H1 (cell line): Measurements from ENCODE around the gene ETV5. TPM values are rescaled to one million over a fixed set of nuclear protein-coding genes. Genes with fewer than 3 reads are reported as not detected.

Experiments used
- CTCF ChIA-PET: fragments of 300-600 bp; sonication (Branson Sonifier 250); formaldehyde crosslinking; loops from one replicate; lab custom pipeline; 2021; ENCODE audit not compliant: partially characterized antibody; lab: Charles Lee
- POLR2A ChIA-PET: fragments of 300-600 bp; sonication (Branson Sonifier 250); formaldehyde crosslinking; loops from one replicate; lab custom pipeline; 2021; ENCODE audit warnings: inconsistent platforms; ENCODE audit not compliant: partially characterized antibody; lab: Charles Lee
- DNase-seq, 2 experiments: peaks; one replicate each; pipeline versions ENCODE4 v3.0.0 to v3.0.0-alpha.2; 2010 to 2022; ENCODE audit warnings: low spot score in 2 of 2, low read depth in 1 of 2, mixed read lengths in 1 of 2
- FAIRE-seq: peaks from 2 replicates; lab custom pipeline; 2011; peaks lifted over from hg19 to GRCh38; lab: Jason Lieb, UNC
- H2AFZ ChIP-seq: 2 replicates; pipeline ENCODE4 v1.8.1; 2012; ENCODE audit warnings: low read length, inconsistent platforms
- H2AK5ac ChIP-seq: 2 replicates; pipeline ENCODE4 v1.6.1; 2013; ENCODE audit warnings: low read depth, low read length
- H2BK120ac ChIP-seq: replicated peaks from 2 replicates; pipeline ENCODE3; 2013; ENCODE audit warnings: low read depth, low read length, inconsistent platforms
- H2BK12ac ChIP-seq: 2 replicates; pipeline ENCODE4 v1.6.1; 2013; ENCODE audit warnings: low read depth, low read length
- H2BK15ac ChIP-seq: 2 replicates; pipeline ENCODE4 v1.6.1; 2013; ENCODE audit warnings: low read length
- H2BK20ac ChIP-seq: 2 replicates; pipeline ENCODE4 v1.6.1; 2013; ENCODE audit warnings: low read length
- H2BK5ac ChIP-seq: 2 replicates; pipeline ENCODE4 v1.6.1; 2013; ENCODE audit warnings: low read depth, low read length
- H3K14ac ChIP-seq: 2 replicates; pipeline ENCODE4 v1.6.1; 2013; ENCODE audit warnings: inconsistent platforms; ENCODE audit not compliant: insufficient read length
- H3K18ac ChIP-seq: 2 replicates; pipeline ENCODE4 v1.6.1; 2013; ENCODE audit warnings: low read length; ENCODE audit errors: extremely low read depth
- H3K23ac ChIP-seq: 2 replicates; pipeline ENCODE4 v1.6.1; 2013; ENCODE audit warnings: inconsistent platforms; ENCODE audit not compliant: insufficient read length
- H3K23me2 ChIP-seq: 2 replicates; pipeline ENCODE4 v1.6.1; 2013; ENCODE audit warnings: low read depth, low read length
- H3K27ac ChIP-seq: 2 replicates; pipeline ENCODE4 v1.6.1; 2011; ENCODE audit warnings: low read depth, low read length, inconsistent platforms
- H3K27me3 ChIP-seq, 4 experiments: replicated peaks in 1 of 4; 1 replicate in 1 of 4; 2 replicates in 3 of 4; pipeline versions ENCODE4 v1.6.1 to v1.8.1; 2011 to 2013; ENCODE audit warnings: low read length in 3 of 4, mild to moderate bottlenecking in 3 of 4, inconsistent platforms in 2 of 4, mixed read lengths in 2 of 4, moderate library complexity in 1 of 4; ENCODE audit not compliant: control insufficient read depth in 3 of 4, insufficient read depth in 3 of 4; ENCODE audit errors: extremely low read depth in 1 of 4
- H3K36me3 ChIP-seq, 4 experiments: 2 replicates each; pipeline versions ENCODE4 v1.6.1 to v1.8.1; 2011 to 2013; ENCODE audit warnings: mild to moderate bottlenecking in 4 of 4, low read length in 3 of 4, moderate library complexity in 2 of 4, control low read depth in 1 of 4, inconsistent platforms in 1 of 4; ENCODE audit not compliant: insufficient read depth in 4 of 4, control insufficient read depth in 2 of 4
- H3K4ac ChIP-seq: replicated peaks from 2 replicates; pipeline ENCODE3; 2013; ENCODE audit warnings: low read length, low read depth, mixed read lengths, inconsistent platforms; ENCODE audit not compliant: insufficient read length
- H3K4me1 ChIP-seq, 4 experiments: replicated peaks in 1 of 4; 1 replicate in 1 of 4; 2 replicates in 3 of 4; pipeline versions ENCODE4 v1.6.1 to v1.8.1; 2011 to 2013; ENCODE audit warnings: low read length in 3 of 4, inconsistent platforms in 2 of 4, mixed read lengths in 1 of 4; ENCODE audit not compliant: insufficient read depth in 4 of 4, control insufficient read depth in 3 of 4
- H3K4me2 ChIP-seq, 2 experiments: 2 replicates each; pipeline versions ENCODE4 v1.6.1 to v1.8.1; 2011 to 2013; ENCODE audit warnings: low read depth in 2 of 2, low read length in 2 of 2, control low read depth in 1 of 2, inconsistent platforms in 1 of 2, mild to moderate bottlenecking in 1 of 2; ENCODE audit not compliant: insufficient read depth in 1 of 2
- H3K4me3 ChIP-seq, 4 experiments: fragments of 200-600, 300-600 bp in 1 of 4; sonication (generic), shearing (Covaris generic), sonication (Bioruptor Twin) in 1 of 4; 2 replicates each; pipeline versions ENCODE4 v1.5.1 to v1.8.1; 2011 to 2016; ENCODE audit warnings: low read length in 4 of 4, low read depth in 3 of 4, control low read depth in 2 of 4, inconsistent platforms in 2 of 4, mild to moderate bottlenecking in 2 of 4, mixed read lengths in 1 of 4, moderate library complexity in 1 of 4; ENCODE audit not compliant: insufficient read depth in 2 of 4; ENCODE audit errors: extremely low read depth in 1 of 4
- H3K56ac ChIP-seq: replicated peaks from 2 replicates; pipeline ENCODE3; 2013; ENCODE audit warnings: low read depth, mild to moderate bottlenecking, mixed read lengths, low read length, inconsistent platforms; ENCODE audit not compliant: insufficient read length
- H3K79me1 ChIP-seq: 2 replicates; pipeline ENCODE4 v1.6.1; 2013; ENCODE audit warnings: low read depth, low read length, control low read depth
- H3K79me2 ChIP-seq, 2 experiments: 2 replicates each; pipeline versions ENCODE4 v1.6.1 to v1.8.1; 2012 to 2013; ENCODE audit warnings: low read length in 2 of 2, mild to moderate bottlenecking in 2 of 2, inconsistent platforms in 1 of 2; ENCODE audit not compliant: insufficient read depth in 2 of 2, control insufficient read depth in 1 of 2
- H3K9ac ChIP-seq, 4 experiments: replicated peaks in 1 of 4; 1 replicate in 1 of 4; 2 replicates in 3 of 4; pipeline versions ENCODE4 v1.6.1 to v1.8.1; 2011 to 2013; ENCODE audit warnings: low read depth in 3 of 4, low read length in 3 of 4, control low read depth in 2 of 4, mild to moderate bottlenecking in 2 of 4, moderate library complexity in 2 of 4, inconsistent platforms in 1 of 4; ENCODE audit errors: extremely low read depth in 1 of 4
- H3K9me3 ChIP-seq, 2 experiments: 2 replicates each; pipeline versions ENCODE4 v1.6.1 to v1.8.1; 2012 to 2013; ENCODE audit warnings: mild to moderate bottlenecking in 2 of 2, moderate library complexity in 2 of 2, control low read depth in 1 of 2, inconsistent platforms in 1 of 2, low read depth in 1 of 2, low read length in 1 of 2, mixed read lengths in 1 of 2; ENCODE audit not compliant: insufficient read depth in 2 of 2
- H4K20me1 ChIP-seq, 2 experiments: replicated peaks in 1 of 2; 2 replicates each; pipeline versions ENCODE3 to v1.8.1; 2011 to 2013; ENCODE audit warnings: inconsistent platforms in 2 of 2, low read length in 2 of 2, mild to moderate bottlenecking in 1 of 2; ENCODE audit not compliant: insufficient read depth in 2 of 2, control insufficient read depth in 1 of 2
- H4K5ac ChIP-seq: 2 replicates; pipeline ENCODE4 v1.6.1; 2013; ENCODE audit warnings: low read length, low read depth, mixed read lengths, inconsistent platforms; ENCODE audit not compliant: insufficient read length
- H4K8ac ChIP-seq: 2 replicates; pipeline ENCODE4 v1.8.0; 2013; ENCODE audit warnings: mild to moderate bottlenecking, moderate library complexity, low read length, inconsistent platforms; ENCODE audit not compliant: insufficient read depth; ENCODE audit errors: extremely low read depth
- H4K91ac ChIP-seq: replicated peaks from 2 replicates; pipeline ENCODE3; 2013; ENCODE audit warnings: low read length, mixed read lengths, inconsistent platforms; ENCODE audit not compliant: insufficient read length
- BRCA1 ChIP-seq: IDR thresholded peaks from 2 replicates; pipeline ENCODE4 v1.6.1; 2012; ENCODE audit warnings: low read depth, low read length, improper control_type of control experiment
- CBX8 ChIP-seq: fragments of 300-800, 300-1000 bp; sonication (generic); IDR thresholded peaks from 2 replicates; pipeline ENCODE4 v1.7.1; 2016; ENCODE audit warnings: low read depth, low read length, borderline replicate concordance
- EP300 ChIP-seq, 2 experiments: IDR thresholded peaks; 1 replicate in 1 of 2; 2 replicates in 1 of 2; pipeline ENCODE4 v1.6.1; 2011 to 2012; ENCODE audit warnings: low read depth in 2 of 2, low read length in 2 of 2, mild to moderate bottlenecking in 2 of 2, borderline replicate concordance in 1 of 2, inconsistent platforms in 1 of 2, moderate library complexity in 1 of 2
- EZH2 ChIP-seq: fragments of 200-600 bp; sonication (generic); IDR thresholded peaks from 2 replicates; pipeline ENCODE4 v1.7.1; 2012; ENCODE audit warnings: low read depth, mild to moderate bottlenecking, moderate library complexity, low read length, inconsistent platforms; ENCODE audit not compliant: severe bottlenecking
- GABPA ChIP-seq: IDR thresholded peaks from 2 replicates; pipeline ENCODE4 v1.6.1; 2011; ENCODE audit warnings: mild to moderate bottlenecking, low read length, moderate library complexity, borderline replicate concordance; ENCODE audit not compliant: insufficient read depth
- HDAC2 ChIP-seq, 2 experiments: fragments of 300-600 bp in 1 of 2; sonication (generic) in 1 of 2; IDR thresholded peaks; 2 replicates each; pipeline ENCODE4 v1.6.1; 2011 to 2012; ENCODE audit warnings: low read depth in 2 of 2, low read length in 2 of 2, mild to moderate bottlenecking in 2 of 2, moderate library complexity in 2 of 2, borderline replicate concordance in 1 of 2, inconsistent platforms in 1 of 2
- HDAC6 ChIP-seq: IDR thresholded peaks from one replicate; pipeline ENCODE4 v1.7.1; 2012; ENCODE audit warnings: low read depth, mild to moderate bottlenecking, inconsistent platforms, low read length, moderate library complexity
- JUN ChIP-seq: IDR thresholded peaks from 2 replicates; pipeline ENCODE4 v1.6.1; 2011; ENCODE audit warnings: low read depth, mild to moderate bottlenecking, improper control_type of control experiment, low read length
- NANOG ChIP-seq: IDR thresholded peaks from 2 replicates; pipeline ENCODE4 v1.6.1; 2011; ENCODE audit warnings: low read length, low read depth, mild to moderate bottlenecking, inconsistent platforms; ENCODE audit not compliant: insufficient read depth, poor library complexity, severe bottlenecking
- POLR2A ChIP-seq, 2 experiments: IDR thresholded peaks; 1 replicate in 1 of 2; 2 replicates in 1 of 2; pipeline ENCODE4 v1.6.1; 2011; ENCODE audit warnings: low read depth in 2 of 2, low read length in 2 of 2, mild to moderate bottlenecking in 2 of 2; ENCODE audit errors: control extremely low read depth in 1 of 2
- SP2 ChIP-seq: IDR thresholded peaks from 2 replicates; pipeline ENCODE4 v1.6.1; 2012; ENCODE audit warnings: mild to moderate bottlenecking, low read length, inconsistent platforms
- SRF ChIP-seq: IDR thresholded peaks from 2 replicates; pipeline ENCODE4 v1.6.1; 2011; ENCODE audit warnings: mild to moderate bottlenecking, low read depth, low read length, moderate library complexity
- WGBS, 2 experiments: shearing (Covaris generic) in 1 of 2; methylation state at CpG; one replicate each; pipeline versions ENCODE4 v1.1.6 to v1.1.7; 2013 to 2015; ENCODE audit warnings: low lambda C conversion rate in 2 of 2, mixed read lengths in 2 of 2, inconsistent platforms in 1 of 2, low coverage in 1 of 2, missing lambda C conversion rate in 1 of 2; ENCODE audit not compliant: insufficient replicate concordance in 2 of 2, insufficient coverage in 1 of 2, insufficient read length in 1 of 2; ENCODE audit errors: extremely low coverage in 1 of 2, missing lambda C conversion rate in 1 of 2; 5-methylcytosine and 5-hydroxymethylcytosine counted together
- polyA plus RNA-seq, 7 experiments: library from polyadenylated mRNA; depleted of rRNA in 3 of 7; stranded (reverse) in 5 of 7; unstranded in 2 of 7; fragments of >200 nt in 5 of 7; fragments of 200-250 nt in 2 of 7; gene quantifications; 1 replicate in 5 of 7; 2 replicates in 1 of 7; 4 replicates in 1 of 7; pipeline versions ENCODE4 v1.2.1 to v1.2.3, GENCODE V29; 2011 to 2013; ENCODE audit warnings: missing spikeins in 2 of 7, mixed read lengths in 2 of 7
- total RNA-seq: library from RNA; stranded (reverse); fragmentation: NEBNext Ultra II Directional; extraction: Animal tissue kit (Norgen Biotek cat#: 25700); gene quantifications from 2 replicates; pipeline ENCODE4 v1.2.1, GENCODE V29; 2021
- TF ChIP-seq, protein P1 (sequence below): IDR thresholded peaks from 2 replicates; pipeline ENCODE4 v1.6.1; 2012; ENCODE audit warnings: inconsistent platforms

ETV5 gene
- total and polyA plus RNA-seq, 2 of the 8 experiments (the other 6 are each of a cell fraction or from before 2014, with no cell fraction given), result 13.1 to 36.9 TPM

DNA sequence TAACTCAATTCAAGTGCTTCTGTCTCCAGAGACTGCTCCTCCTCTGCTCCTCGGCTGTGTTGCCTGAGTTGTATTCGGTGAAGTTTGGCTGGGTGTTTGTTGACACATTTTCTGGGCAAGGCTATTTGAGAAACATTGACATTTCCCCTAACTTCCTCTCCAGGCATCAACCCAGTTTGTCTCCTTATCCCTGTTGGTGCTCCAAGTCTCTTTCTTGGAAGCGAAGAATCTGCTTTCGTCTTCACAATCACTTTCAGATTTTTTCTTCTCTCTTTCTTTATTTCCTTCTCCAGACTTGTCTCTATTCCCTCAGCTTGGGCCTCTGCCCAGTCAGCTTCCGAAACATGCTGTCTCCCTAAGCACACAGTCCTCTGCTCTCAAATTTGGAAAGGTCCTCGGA is 84.7 kb downstream of the ETV5 start:
- POLR2A ChIA-PET, result interaction anchor here (1.1 kb wide), 1 partner anchor 39 kb away, joined by 3 read pairs; no protein-coding TSS in a partner anchor
- WGBS, 2 experiments, result 81% methylated on average over 6 of the region's 6 CpGs; no CpG with 5 or more reads in 1 of the 2 experiments

More for the DNA sequence above, 84.7 kb downstream of the ETV5 start:
- Histone ChIP-seq H4K91ac (no peak overlapping the region), H4K5ac (no peak overlapping the region), H3K9ac (no peak overlapping the region), H3K18ac (no peak overlapping the region), H2BK20ac (no peak overlapping the region), H3K56ac (no peak overlapping the region), H3K4me3 (no peak overlapping the region), H2BK120ac (no peak overlapping the region), H3K27me3 (no peaks in the 10 kb centered on the region), H3K4ac (no peak overlapping the region), H3K36me3 (no peaks in the 10 kb centered on the region), H3K9me3 (no peaks in the 10 kb centered on the region), H4K20me1 (no peaks in the 10 kb centered on the region), H3K4me1 (no peaks in the 10 kb centered on the region), H2AK5ac (no peak overlapping the region), H3K14ac (no peak overlapping the region), H3K23me2 (peaks cover 2% of the 10 kb centered on the region; the same call in 1 of the 2 replicates), H3K4me2 (no peak overlapping the region), H3K23ac (no peak overlapping the region), H3K79me2 (no peaks in the 10 kb centered on the region), H2BK5ac (no peak overlapping the region), H3K27ac (no peak overlapping the region), H2AFZ (no peak overlapping the region), H4K8ac (no peak overlapping the region), H2BK12ac (no peak overlapping the region), H3K79me1 (no peaks in the 10 kb centered on the region), H2BK15ac (no peak overlapping the region)
- CTCF ChIA-PET, result interaction anchor here (0.6 to 1.2 kb wide), 6 partner anchors 15 to 515 kb away, joined by 3 to 5 read pairs (median 3); no protein-coding TSS in a partner anchor
- DNase-seq, result no peak
- no peak for TF ChIP-seq CBX8
- TF ChIP-seq BRCA1, result no peak
- TF ChIP-seq NANOG, result no peak
- no peak for TF ChIP-seq POLR2A (IDR thresholded peaks at IDR 0.05; ENCODE audit: control extremely low read depth in 1 of 2, low read depth in 2 of 2, low read length in 2 of 2)
- no peak for TF ChIP-seq SP2
- no peak for TF ChIP-seq GABPA
- TF ChIP-seq EP300 (IDR thresholded peaks at IDR 0.05; ENCODE audit: borderline replicate concordance in 1 of 2, low read depth in 2 of 2, low read length in 2 of 2), result no peak
- no peak for TF ChIP-seq JUN
- TF ChIP-seq HDAC2 (IDR thresholded peaks at IDR 0.05; ENCODE audit: borderline replicate concordance in 1 of 2, low read depth in 2 of 2, low read length in 2 of 2), result no peak
- TF ChIP-seq, protein P1, sequence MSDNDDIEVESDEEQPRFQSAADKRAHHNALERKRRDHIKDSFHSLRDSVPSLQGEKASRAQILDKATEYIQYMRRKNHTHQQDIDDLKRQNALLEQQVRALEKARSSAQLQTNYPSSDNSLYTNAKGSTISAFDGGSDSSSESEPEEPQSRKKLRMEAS, result no peak
- no peak for TF ChIP-seq HDAC6
- no peak for TF ChIP-seq EZH2
- no peak for TF ChIP-seq SRF
- FAIRE-seq, result no peak
